Vagina (tissue), 2 donors: ENCODE data around the gene CTAGE8.
"Not testable (repeated sequence)": the region's sequence is repeated elsewhere in the genome, so short reads cannot be mapped to it uniquely, and the experiment has no call there.

Experiments used
- CTCF ChIP-seq, 3 experiments: fragments of 450-650 bp in 2 of 3; fragments of 200-600 bp in 1 of 3; sonication (generic) in 1 of 3; IDR thresholded peaks; one replicate each; pipeline ENCODE4 v1.5.1; 2017 to 2019; ENCODE audit warnings: antibody characterized with exemption in 3 of 3, mild to moderate bottlenecking in 2 of 3, moderate library complexity in 2 of 3
- POLR2A ChIP-seq, 2 donors: fragments of 450-650 bp; IDR thresholded peaks; one replicate each; pipeline ENCODE4 v1.6.1; 2017; ENCODE audit warnings: antibody characterized with exemption in 2 of 2, mild to moderate bottlenecking in 2 of 2, moderate library complexity in 2 of 2
- POLR2AphosphoS5 ChIP-seq, 2 donors: sonication (generic); formaldehyde crosslinking; IDR thresholded peaks; one replicate each; pipeline ENCODE4 v1.9.0; 2017; ENCODE audit warnings: antibody characterized with exemption in 2 of 2, mild to moderate bottlenecking in 2 of 2, low read depth in 1 of 2; ENCODE audit not compliant: insufficient read depth in 1 of 2

GRCh38 chr7:144223675-144224074 lies 45.4 kb downstream of the CTAGE8 start:
- TF ChIP-seq POLR2A (IDR thresholded peaks at IDR 0.05); POLR2AphosphoS5 (IDR thresholded peaks at IDR 0.05; ENCODE audit: insufficient read depth in 1 of 2, low read depth in 1 of 2); CTCF (IDR thresholded peaks at IDR 0.05): not testable (repeated sequence)
